Measurements from ENCODE around the gene PIKFYVE.

The PIKFYVE gene

DNA sequence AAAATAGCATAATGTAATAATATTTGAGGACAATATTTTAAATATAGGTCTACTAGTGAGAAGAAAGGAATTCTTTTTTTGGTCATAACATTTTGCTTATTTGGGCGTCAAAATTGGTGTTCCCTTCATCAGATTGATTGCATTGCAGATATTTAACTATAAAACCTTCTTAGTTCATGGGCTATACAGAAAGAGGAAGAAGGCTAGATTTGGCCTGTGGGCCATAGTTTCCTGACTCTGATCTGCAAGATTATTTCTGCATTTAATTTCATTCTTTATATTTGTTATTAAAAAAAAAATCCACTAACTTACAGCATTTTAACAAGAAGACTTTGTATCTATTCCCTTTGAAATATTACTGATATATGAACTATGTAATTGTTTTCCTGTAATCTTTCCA, 31.9 kb downstream of the PIKFYVE start:
- no peak for DNase-seq (ENCODE audit: low read depth)

DNA sequence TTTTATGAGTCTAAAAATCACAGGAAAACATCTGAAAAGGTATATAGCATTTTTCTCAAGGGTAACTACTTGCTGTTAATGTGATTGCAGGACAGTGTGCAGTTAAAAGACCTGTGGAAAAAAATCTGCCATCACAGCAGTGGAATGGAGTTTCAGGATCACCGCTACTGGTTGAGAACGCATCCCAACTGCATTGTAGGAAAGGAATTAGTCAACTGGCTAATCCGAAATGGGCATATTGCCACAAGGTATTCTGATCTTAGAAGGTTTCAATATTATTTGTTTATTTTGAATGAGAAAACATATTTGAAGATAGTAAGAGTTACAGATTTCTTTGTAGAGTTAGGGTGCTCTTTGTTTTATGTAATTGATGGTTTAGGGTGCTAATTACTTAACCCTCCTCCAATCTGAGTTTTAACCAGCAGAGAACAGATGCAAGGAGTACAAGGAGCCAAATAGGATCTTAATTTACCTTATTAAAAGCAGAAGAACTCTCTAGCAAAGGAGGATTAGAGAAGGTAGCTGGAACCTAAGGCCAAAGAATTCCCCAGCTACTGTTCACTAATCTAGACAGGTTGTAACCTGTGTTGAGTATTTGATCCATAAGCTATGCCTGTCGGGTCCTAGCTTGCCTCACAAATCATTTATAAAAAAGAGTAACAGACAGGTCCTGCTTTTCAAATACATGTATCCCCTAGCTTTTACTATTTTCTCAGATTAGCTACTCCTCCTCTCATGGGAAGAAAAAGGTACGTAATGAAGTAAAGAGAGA, 35.0 kb downstream of the PIKFYVE start:
- no peak for DNase-seq (ENCODE audit: low read depth)

DNA sequence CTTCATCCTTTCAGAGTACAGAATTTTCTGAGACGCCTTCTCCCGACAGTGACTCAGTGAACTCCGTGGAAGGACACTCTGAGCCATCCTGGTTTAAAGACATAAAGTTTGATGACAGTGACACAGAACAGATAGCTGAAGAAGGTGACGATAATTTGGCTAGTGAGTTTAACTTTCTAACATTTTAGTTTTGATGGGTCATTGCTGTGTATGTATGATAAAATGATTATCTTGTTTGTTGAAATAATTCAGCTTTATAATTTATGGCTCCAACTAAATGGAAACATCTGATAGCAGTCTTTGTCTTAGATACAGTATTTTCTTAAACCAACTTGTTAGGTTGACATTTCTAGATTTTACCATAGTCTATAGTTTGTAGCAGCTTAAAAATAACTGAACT, 38.1 kb downstream of the PIKFYVE start:
- DNase-seq (ENCODE audit: low read depth) = no peak

DNA sequence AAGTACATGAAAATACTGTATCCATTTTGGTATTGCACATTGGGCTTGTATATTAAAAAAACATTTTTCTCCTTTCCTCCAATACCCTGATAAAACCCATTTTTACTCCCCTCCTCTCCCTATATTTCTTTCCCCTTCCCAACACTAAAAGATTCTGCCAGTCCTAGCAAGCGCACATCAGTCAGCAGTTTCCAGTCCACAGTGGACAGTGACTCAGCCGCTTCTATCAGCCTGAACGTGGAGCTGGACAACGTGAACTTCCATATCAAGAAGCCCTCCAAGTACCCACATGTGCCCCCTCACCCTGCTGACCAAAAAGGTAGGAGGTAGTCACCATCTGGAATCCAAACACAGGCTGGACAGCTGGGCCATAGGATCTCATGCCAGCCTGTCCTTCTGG, 38.6 kb downstream of the PIKFYVE start:
- DNase-seq (ENCODE audit: low read depth) = no peak

DNA sequence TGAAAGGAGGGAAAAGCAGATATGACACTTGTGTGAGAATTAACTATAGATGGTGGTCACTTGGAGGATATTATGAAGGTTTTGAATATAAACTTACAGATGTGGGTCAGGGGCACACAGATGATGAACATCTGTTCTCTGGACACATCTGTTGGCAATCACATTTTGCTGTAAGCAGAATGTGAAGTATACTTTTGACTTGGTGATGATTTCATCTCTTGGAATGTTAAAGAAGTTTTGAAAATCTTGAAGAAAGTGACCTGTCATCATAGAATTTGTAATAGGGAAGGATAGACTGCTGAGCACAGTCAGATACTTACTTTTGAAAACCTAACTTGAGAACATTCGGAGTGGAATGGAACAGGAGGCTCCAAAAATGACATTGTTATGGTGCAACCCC, 40.2 kb downstream of the PIKFYVE start:
- DNase-seq (ENCODE audit: low read depth) = peak; percentile 53

DNA sequence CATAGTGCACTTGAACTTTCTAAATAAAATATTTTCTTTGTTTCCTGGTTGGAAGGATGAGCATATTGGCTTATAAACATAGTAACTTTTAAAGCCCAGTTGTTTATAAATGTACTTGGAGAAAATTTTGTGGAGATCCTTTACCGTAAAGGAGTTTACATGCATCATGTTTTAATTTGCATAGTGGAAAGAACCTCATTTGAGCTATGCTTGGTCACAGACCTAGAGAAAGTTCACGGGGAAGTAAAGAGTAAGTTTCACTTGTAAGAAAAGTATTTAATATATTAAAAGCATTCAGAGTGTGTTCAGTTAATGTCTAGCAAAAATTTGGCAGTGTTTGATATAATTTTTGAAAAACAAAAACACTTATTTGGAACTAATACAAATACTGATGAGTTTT, 45.3 kb downstream of the PIKFYVE start:
- peak; percentile 10 for DNase-seq (ENCODE audit: low read depth)

DNA sequence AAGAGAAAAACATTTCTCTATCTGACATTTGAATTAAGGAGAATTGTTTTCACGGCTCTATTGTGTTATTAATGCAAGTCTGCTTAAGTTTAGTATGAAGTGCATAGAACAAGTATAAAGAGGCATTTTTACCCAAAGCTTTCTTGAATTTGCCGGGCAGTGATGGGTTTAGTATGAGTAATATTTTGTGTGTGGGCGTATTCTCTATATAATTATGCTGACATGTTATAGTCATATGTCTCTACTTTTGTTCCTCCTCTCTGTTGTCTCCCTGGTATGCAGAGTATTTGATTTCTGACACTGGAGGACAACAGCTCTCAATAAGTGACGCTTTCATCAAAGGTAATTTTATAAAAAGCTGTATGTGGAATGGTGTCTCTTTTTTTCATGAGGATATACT, 45.9 kb downstream of the PIKFYVE start:
- peak; percentile 41 for DNase-seq (ENCODE audit: low read depth)

DNA sequence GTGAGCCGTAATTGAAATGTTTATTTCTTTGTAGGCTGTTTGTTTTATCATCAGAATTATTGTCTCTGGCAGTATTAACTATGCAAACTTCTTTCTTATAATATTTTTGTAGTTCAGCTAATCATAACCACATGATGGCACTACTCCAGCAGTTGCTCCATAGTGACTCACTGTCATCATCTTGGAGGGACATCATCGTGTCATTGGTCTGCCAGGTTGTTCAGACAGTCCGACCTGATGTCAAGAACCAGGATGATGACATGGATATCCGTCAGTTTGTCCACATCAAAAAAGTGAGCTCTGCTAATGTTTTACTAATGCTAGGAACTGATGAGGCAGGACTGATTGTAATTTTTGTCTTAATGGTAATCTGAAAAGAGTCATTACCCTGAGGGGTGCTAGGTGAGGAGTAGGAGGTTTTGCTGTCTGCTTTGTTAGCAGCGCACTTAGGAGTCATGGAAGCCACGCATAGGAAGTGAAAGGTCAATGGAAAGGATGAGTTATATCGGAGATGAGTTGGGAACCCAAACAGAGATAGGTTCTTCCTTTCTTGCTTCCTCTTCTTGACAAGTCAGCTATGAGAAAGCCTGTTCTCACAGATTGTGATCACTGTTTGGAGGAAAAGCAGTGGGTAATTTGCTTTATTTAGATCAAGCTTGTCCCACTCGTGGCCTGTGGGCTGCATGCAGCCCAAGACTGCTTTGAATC, 49.2 kb downstream of the PIKFYVE start:
- peak; percentile 69 for DNase-seq (ENCODE audit: low read depth)

DNA sequence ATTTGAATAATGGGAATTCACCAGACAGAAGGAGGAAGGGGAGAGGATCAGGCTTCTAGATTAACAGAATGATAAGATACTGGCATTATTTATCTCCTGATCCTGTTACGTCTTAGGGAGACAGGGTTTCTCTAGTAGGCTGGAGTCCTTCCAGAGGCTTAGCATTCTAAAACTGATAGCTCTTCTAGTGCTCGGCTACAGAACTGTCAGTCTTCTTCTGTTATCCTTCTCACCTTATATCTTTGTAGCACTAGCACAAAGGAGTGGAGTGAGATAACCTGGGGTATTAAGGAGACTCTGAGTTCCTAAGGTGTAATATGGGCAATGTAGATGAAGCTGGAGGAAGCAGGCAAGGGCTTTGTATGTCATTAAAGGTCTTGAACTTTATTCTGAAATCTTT, 52.1 kb downstream of the PIKFYVE start:
- DNase-seq (ENCODE audit: low read depth) = no peak

DNA sequence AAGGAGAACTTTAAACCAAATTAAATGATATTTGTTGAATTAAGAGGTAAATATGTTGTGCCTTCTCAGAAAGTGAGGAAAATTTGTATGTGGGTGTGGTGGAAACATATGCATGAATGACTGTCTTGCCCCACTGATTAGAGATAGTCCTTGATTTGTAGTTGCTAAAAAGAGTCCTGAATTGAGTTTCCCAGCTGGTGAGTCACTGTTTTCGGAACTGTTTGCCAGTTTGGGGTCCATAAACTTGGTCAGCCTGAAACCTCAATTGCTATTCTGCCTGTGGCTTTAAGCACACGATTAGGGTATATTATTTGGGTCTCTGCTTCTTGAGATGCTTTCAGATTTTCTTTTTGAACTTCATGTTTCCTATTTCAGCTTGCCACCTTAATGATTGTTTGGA, 53.3 kb downstream of the PIKFYVE start:
- DNase-seq (ENCODE audit: low read depth) = peak; percentile 13

DNA sequence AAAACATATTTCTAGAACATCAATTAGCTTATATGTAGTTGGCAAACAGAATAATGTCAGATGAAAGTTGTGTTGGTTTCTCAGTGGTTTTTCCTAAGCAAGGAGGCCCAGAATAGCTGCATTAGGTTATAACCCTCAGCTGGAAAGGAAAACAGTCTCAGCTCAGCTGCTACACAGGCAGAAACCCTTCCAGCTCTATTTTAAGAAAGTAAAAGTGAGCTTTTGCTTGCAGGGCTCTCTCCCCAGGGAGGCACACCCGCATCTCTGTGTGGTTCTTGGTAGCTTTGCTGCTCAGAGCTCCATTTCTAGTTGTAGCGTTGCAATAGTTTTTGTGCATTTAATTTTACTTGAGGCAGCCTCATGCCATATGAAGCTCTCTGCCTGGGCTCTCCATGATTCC, 54.6 kb downstream of the PIKFYVE start:
- peak; percentile 12 for DNase-seq (ENCODE audit: low read depth)

DNA sequence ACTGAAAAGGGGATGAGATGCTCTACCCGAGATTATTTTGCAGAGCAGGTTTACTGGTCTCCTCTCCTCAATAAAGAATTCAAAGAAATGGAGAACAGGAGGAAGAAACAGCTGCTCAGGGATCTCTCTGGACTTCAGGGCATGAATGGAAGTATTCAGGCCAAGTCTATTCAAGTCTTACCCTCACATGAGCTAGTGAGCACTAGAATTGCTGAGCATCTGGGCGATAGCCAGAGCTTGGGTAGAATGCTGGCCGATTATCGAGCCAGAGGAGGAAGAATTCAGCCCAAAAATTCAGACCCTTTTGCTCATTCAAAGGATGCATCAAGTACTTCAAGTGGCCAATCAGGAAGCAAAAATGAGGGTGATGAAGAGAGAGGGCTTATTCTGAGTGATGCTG, 60.0 kb downstream of the PIKFYVE start:
- DNase-seq (ENCODE audit: low read depth) = no peak

DNA sequence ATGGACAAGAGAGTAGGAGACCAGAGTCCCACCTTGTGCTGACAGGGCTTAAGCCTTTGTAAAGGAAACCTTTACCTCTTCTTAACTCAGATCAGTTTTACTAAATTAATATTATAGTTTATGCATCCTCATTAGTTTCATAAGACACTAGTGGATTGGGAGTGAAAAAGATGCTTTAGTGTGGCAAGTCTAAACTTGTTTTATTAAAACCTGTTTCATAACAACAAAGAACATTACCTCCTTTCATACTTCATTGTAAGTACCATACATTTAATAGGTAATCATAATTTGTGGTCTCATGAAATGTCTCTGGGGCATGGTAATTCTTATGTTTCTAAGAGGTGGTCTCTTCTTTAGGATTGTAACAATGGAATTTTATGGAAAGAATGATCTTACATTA, 63.4 kb downstream of the PIKFYVE start:
- DNase-seq (ENCODE audit: low read depth) = no peak

DNA sequence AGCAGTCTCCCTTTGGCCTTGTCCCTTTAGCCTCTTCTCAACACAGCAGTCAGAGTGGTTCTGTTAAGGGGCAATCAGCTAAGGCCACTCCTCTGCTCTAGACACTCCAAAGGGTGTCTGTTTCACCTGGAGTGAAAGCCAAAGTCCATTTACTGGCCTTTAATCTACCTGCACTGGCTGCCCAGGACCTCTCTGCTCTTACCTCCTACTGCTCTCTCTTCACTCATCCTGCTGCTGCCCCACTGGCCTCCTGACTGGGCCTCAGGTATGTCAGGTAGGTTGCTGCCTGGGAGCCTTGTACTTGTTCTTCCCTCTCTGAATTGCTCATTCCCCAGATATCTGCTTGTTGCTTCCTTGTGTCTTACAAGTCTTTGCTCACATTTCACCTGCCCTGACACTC, 68.2 kb downstream of the PIKFYVE start:
- DNase-seq (ENCODE audit: low read depth) = no peak

DNA sequence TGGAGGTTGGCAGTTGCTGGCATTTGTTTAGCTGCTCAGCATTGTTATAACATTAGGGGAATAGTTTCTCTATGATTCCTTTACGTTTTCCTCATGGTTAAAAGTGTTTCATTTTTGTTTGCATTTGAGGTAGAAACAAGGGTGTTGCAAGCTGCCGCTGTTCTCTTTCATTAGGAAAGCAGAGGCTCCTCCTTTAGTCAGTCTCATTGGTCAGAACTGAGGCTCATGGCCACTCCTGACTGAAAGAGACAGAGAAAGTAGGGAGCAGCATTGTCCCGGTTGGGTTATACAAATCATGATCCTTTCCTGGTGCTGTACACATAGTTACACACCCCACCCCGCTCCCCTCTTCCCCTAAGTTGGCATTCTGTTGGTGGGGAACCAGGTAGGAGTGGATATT, 80.7 kb downstream of the PIKFYVE start:
- DNase-seq (ENCODE audit: low read depth) = no peak

DNA sequence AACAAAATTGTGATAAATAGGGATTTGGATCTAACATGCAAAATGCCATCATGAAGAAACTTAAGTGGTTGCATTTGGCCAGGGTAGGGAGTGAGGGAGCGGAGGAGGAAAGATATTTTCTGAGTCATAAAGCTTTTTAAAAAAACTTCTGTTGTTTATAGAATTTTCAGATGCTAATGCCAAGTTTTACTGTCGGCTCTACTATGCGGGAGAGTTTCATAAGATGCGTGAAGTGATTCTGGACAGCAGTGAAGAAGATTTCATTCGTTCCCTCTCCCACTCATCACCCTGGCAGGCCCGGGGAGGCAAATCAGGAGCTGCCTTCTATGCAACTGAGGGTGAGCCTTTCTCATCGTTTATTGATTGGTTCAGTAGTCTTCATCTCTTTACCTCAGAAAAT, 84.6 kb downstream of the PIKFYVE start:
- DNase-seq (ENCODE audit: low read depth) = peak; percentile 98

DNA sequence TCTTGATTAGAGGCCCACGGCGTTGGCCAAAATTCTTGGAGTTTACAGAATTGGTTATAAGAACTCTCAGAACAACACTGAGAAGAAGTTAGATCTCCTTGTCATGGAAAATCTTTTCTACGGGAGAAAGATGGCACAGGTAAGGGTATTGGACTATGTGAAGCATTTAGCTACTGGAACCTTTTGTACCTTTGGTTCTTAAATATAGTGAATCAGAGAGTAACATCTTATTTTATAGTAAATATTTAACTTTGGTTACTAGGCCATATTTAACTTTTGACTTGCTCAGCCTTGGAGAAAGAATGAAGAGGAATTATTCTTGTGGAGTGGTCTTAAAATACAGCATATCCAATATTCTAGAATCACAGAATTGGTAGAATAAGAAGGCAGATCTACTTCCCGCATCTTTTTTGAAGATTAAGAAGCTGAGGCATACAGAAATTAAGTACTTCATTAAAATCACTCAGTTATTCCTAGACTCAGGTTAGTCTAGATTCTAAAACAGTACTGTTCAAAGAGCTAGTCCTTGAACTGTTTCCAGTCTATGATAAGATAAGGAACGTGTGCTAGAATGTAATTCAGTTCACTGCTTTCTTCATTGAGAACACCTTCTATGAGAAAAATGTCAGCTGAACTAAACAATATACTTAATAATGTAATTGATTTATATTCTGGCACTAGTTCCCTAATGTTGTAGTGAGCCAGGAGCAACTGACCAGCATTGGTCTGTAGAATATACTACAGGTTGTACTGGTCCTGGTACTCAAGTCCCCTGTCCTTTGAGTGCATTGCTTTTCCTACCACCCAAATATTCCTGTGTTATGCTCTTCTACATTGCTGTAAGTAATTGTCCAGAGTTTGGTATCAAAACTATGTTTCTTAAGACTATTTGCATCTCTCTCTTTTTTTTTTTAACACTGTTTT, 86.9 kb downstream of the PIKFYVE start:
- DNase-seq (ENCODE audit: low read depth) = no peak

DNA sequence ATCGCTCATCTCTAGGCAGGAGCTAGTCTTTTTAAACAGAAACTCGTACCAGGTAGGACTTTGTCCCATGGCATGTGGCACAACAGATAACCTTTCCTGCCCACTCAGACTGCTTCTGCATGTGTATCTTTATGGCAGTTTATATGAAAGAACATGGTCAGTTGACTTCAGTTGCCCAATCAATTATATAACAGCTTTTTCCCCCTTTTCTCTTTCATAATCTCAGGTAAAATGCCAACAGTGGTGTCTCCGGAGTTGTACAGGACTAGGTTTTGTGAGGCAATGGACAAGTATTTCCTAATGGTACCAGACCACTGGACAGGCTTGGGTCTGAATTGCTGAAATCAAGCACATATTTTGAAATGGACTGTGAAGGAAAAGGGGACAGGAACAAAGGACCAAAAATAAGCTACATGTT, 88.9 kb downstream of the PIKFYVE start:
- DNase-seq (ENCODE audit: low read depth) = no peak

DNA sequence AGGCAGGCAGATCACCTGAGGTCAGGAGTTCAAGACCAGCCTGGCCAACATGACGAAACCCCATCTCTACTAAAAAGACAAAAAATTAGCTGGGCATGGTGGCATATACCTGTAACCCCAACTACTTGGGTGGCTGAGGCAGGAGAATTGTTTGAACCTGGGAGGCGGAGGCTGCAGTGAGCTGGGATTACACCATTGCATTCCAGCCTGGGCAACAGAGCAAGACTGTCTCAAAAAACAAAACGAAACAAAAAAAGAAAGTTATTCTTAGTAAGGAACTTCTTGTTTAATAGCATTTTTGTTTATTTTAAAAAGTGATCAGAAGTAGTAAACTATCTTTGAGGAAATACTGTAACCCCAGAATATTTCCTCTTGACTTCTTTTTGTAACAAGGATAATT, 90.4 kb downstream of the PIKFYVE start:
- DNase-seq (ENCODE audit: low read depth) = peak; percentile 36

DNA sequence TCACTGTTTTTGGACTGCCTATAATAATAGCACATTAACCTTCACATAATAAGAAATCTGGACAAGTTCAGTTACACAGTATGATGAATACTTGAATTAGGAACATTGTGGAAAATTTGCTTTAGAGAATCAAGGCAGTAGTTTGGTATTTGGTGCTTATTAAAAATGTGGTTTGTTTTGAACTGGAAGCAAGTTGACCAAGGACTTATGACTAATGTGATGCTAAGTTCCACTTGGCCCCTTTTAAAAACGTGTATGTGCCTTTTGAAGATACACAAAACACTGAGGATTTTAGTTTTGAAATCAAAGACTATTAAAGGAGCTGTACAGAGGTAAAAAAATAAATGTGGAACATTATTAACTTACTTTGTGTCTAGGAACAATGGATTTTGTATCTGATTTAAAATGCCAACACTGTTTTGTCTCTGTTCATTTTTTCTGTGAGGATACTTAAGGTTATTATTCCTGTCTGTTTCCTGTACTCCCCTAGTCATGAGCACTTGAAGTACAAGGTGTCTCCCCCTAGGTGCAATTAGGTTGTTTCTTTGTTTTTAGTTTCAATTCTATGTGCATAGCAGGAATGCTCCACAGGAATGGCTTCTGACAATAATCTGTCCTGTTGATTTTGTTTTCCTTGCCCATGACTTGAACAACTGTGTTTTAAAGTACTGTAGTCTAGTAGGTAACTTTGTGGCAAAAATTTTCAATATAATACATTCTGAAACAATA, 91.0 kb downstream of the PIKFYVE start:
- peak; percentile 56 for DNase-seq (ENCODE audit: low read depth)

DNA sequence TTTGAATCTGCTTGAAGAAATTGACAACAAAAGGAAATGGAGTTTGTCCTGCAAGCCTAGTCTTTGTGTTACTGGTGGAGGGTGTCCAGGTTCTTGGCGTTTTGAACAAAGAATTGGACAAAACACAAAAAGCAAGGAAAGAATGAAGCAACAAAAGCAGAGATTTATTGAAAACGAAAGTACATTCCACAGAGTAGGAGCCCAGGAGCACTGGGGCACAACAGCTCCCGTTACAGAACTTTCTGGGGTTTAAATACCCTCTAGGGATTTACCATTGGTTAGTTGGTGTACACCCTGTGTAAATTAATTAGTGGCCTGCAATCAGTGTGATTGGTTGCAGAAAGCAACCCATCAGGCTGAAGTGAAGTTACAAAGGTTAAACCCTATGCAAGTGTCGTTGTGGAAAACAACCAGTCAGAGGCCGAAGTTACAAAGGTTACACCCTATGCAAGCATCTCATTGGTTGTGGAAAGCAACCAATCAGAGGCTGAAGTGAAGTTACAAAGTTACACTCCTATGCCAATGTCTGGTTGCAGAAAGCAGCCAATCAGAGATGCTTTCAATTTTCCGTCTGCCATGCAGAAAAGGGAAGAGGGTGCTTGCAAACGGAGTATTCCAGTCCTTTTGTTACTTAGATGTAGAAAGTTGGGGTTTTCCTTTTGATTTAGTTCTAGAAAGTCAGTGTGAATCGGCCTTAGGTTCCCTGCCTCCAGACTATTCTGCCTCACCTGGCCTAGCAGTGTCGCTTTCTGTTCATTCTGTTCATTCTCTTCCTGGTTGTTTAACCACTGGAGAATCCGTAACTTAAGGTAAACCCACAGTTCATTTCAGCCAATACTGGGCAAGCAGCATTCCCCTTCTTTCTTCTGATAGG, 92.9 kb downstream of the PIKFYVE start:
- DNase-seq (ENCODE audit: low read depth) = peak; percentile 47
